Calu3 (cell line): ENCODE measurements around the gene GSX2. TPM values are rescaled to one million over a fixed set of nuclear protein-coding genes. Genes with fewer than 3 reads are reported as not detected.

Experiments
- BruUV-seq: library from RNA; stranded (reverse); fragments of 400-500 nt; replicated peaks from 2 replicates; lab custom pipeline; 2021; lab: Mats Ljungman, UMichigan
- CTCF ChIA-PET: fragments of 300-600 bp; sonication (Branson Sonifier 250); formaldehyde crosslinking; loops from one replicate; lab custom pipeline; 2022; ENCODE audit warnings: antibody characterized with exemption; lab: Charles Lee
- DNase-seq: peaks from one replicate; pipeline ENCODE4 v3.0.0; 2022
- H3K27ac Mint-ChIP-seq: one replicate; pipeline ENCODE4 v1.8.0; 2022; ENCODE audit warnings: mixed read lengths; ENCODE audit not compliant: unreplicated experiment
- H3K27me3 Mint-ChIP-seq: one replicate; pipeline ENCODE4 v1.8.0; 2022; ENCODE audit warnings: mixed read lengths; ENCODE audit not compliant: unreplicated experiment
- H3K36me3 Mint-ChIP-seq: one replicate; pipeline ENCODE4 v1.8.0; 2022; ENCODE audit warnings: mild to moderate bottlenecking, moderate library complexity, mixed read lengths; ENCODE audit not compliant: insufficient read depth, unreplicated experiment
- H3K4me1 Mint-ChIP-seq: one replicate; pipeline ENCODE4 v1.8.0; 2022; ENCODE audit warnings: mild to moderate bottlenecking, low read depth, mixed read lengths; ENCODE audit not compliant: unreplicated experiment
- H3K4me3 Mint-ChIP-seq: one replicate; pipeline ENCODE4 v1.8.0; 2022; ENCODE audit warnings: mild to moderate bottlenecking, low read depth, moderate library complexity, mixed read lengths; ENCODE audit not compliant: unreplicated experiment
- H3K9me3 Mint-ChIP-seq: one replicate; pipeline ENCODE4 v1.8.0; 2022; ENCODE audit warnings: low read depth, mixed read lengths; ENCODE audit not compliant: unreplicated experiment
- CTCF ChIP-seq: fragments of 200-600 bp; IDR thresholded peaks from one replicate; pipeline ENCODE4 v1.8.0; 2022; ENCODE audit warnings: antibody characterized with exemption; ENCODE audit not compliant: unreplicated experiment
- intact Hi-C: fragments of 100-400 bp; cut with micrococcal nuclease; formaldehyde crosslinking; loops from one replicate; pipeline ENCODE4 v1.10.0; 2022; ENCODE audit not compliant: unreplicated experiment
- total RNA-seq: library from RNA; stranded (reverse); gene quantifications from 2 replicates; pipeline ENCODE4 v1.2.3, GENCODE V29; 2022

The GSX2 gene
- total RNA-seq, 1 experiment from 2014 or later, result not detected

DNA sequence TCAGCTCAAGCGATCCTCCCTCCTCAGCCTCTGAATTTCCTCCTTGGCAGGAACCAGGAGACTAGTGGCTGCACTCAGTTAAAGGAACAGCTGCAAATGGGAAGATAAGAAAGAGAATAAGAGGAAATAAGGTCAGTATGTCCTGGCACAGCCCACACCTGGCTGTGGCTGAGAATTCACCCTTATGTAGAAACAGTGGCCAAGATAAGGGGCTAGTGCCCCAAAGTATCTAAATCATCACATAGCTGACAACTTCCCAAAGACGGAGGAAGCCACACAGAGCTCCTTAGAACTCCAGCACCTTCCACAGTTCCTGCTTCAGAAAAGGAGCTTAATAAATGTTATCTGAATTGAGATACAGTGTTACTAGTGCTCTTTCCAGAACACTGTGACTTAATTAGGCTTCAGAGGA, 33.2 kb upstream of the GSX2 start:
- Mint-ChIP-seq H3K9me3 (no peaks in the 10 kb centered on the region), H3K27ac (no peak overlapping the region), H3K27me3 (no peaks in the 10 kb centered on the region), H3K4me3 (no peak overlapping the region), H3K36me3 (peaks cover 29% of the 10 kb centered on the region), H3K4me1 (peaks cover 22% of the 10 kb centered on the region)
- CTCF ChIA-PET, result interaction anchor here (0.6 to 0.7 kb wide), 2 partner anchors 158 to 1724 kb away, joined by 3 to 4 read pairs; no protein-coding TSS in a partner anchor
- no peak for TF ChIP-seq CTCF
- BruUV-seq, result no TSS peak
- DNase-seq, result no peak
- intact Hi-C loops, result no loop called here

GRCh38 chr4:54067166-54067565, 32.8 kb upstream of the GSX2 start:
- Mint-ChIP-seq H3K36me3 (peaks cover 29% of the 10 kb centered on the region), H3K9me3 (no peaks in the 10 kb centered on the region), H3K4me1 (peaks cover 22% of the 10 kb centered on the region), H3K27ac (no peak overlapping the region), H3K27me3 (no peaks in the 10 kb centered on the region), H3K4me3 (no peak overlapping the region)
- TF ChIP-seq CTCF, result no peak
- no TSS peak for BruUV-seq
- no peak for DNase-seq
- intact Hi-C loops, result no loop called here
- CTCF ChIA-PET, result interaction anchor here (0.6 to 0.7 kb wide), 2 partner anchors 158 to 1724 kb away, joined by 3 to 4 read pairs; no protein-coding TSS in a partner anchor

GRCh38 chr4:54073271-54073880, 26.6 kb upstream of the GSX2 start:
- Mint-ChIP-seq H3K36me3 (no peaks in the 10 kb centered on the region), H3K4me1 (no peaks in the 10 kb centered on the region), H3K27ac (no peak overlapping the region), H3K27me3 (no peaks in the 10 kb centered on the region), H3K4me3 (no peak overlapping the region), H3K9me3 (no peaks in the 10 kb centered on the region)
- CTCF ChIA-PET, result no interaction called here
- intact Hi-C loops, result no loop called here
- no peak for TF ChIP-seq CTCF
- no peak for DNase-seq
- no TSS peak for BruUV-seq

DNA sequence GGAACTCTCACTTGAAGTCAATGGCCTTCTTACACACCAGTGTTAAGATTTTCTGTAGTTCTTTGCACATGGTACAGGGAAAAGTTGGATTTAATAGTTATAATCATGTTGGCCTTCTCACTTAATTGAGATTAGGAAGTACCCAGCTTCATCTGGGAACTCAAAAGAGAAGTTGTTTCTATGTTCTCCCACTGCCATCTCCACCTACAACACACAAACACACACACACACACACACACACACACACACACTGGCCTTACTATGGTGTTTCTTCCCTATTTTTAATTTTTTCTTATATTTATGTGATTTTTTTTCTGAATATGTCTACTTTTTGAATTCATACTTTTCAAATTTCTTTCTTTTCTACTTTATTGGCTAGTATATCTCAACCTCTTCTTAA, 25.6 kb upstream of the GSX2 start:
- no peak overlapping the region for H3K4me3 Mint-ChIP-seq
- BruUV-seq, result no TSS peak
- no peak overlapping the region for H3K27ac Mint-ChIP-seq
- H3K4me1 Mint-ChIP-seq, result no peaks in the 10 kb centered on the region
- intact Hi-C loops, result no loop called here
- H3K9me3 Mint-ChIP-seq, result no peaks in the 10 kb centered on the region
- CTCF ChIA-PET, result no interaction called here
- no peak for TF ChIP-seq CTCF
- no peaks in the 10 kb centered on the region for H3K36me3 Mint-ChIP-seq
- H3K27me3 Mint-ChIP-seq, result no peaks in the 10 kb centered on the region
- no peak for DNase-seq
